Epithelial cell of proximal tubule (primary cell): ENCODE measurements around the gene KPNA2. TPM values are rescaled to one million over a fixed set of nuclear protein-coding genes. Genes with fewer than 3 reads are reported as not detected.

Experiments
- DNase-seq: peaks from one replicate; pipeline ENCODE4 v3.0.0-alpha.2; 2011; ENCODE audit warnings: low read depth
- H3K4me3 ChIP-seq: 2 replicates; pipeline ENCODE4 v1.5.1; 2011; ENCODE audit warnings: low read depth, mild to moderate bottlenecking, low read length
- total RNA-seq: library from RNA; depleted of rRNA; stranded (reverse); fragments of >200 nt; gene quantifications from 2 replicates; pipeline ENCODE4 v1.2.3, GENCODE V29; 2015
- TF ChIP-seq, protein P1 (sequence below): conservative IDR thresholded peaks from 2 replicates; pipeline ENCODE4 v1.5.1; 2012; ENCODE audit warnings: low read depth, mild to moderate bottlenecking, low read length

Gene KPNA2
- total RNA-seq, 1 donor from 2014 or later: 369 TPM

DNA sequence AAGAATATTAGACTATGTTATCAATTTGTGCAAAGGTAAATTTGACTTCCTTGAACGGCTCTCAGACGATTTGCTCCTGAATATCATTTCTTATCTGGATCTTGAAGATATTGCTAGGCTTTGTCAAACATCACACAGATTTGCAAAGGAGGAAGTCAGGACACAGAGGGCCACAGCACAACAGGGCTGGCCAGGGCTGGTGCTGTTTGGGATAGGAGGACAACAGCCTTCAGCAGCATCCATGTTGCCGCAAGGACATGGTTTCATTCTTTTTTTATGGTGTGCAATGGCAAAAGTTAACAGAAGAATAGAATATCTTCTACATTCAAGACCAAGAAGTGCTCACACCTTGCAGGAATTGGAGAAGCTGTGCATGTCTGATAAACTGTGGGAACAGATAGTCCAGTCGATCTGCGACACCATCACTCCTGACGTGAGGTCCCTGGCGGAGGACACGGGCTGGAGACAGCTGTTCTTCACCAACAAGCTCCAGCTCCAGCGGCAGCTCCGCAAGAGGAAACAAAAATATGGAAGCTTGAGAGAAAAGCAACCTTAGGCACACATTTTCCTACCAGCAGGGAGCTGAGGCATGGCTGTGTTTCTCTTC lies 59.8 kb downstream of the KPNA2 start:
- no peak overlapping the region for H3K4me3 ChIP-seq
- TF ChIP-seq, protein P1, sequence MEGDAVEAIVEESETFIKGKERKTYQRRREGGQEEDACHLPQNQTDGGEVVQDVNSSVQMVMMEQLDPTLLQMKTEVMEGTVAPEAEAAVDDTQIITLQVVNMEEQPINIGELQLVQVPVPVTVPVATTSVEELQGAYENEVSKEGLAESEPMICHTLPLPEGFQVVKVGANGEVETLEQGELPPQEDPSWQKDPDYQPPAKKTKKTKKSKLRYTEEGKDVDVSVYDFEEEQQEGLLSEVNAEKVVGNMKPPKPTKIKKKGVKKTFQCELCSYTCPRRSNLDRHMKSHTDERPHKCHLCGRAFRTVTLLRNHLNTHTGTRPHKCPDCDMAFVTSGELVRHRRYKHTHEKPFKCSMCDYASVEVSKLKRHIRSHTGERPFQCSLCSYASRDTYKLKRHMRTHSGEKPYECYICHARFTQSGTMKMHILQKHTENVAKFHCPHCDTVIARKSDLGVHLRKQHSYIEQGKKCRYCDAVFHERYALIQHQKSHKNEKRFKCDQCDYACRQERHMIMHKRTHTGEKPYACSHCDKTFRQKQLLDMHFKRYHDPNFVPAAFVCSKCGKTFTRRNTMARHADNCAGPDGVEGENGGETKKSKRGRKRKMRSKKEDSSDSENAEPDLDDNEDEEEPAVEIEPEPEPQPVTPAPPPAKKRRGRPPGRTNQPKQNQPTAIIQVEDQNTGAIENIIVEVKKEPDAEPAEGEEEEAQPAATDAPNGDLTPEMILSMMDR: no peak
- DNase-seq: no peak

DNA sequence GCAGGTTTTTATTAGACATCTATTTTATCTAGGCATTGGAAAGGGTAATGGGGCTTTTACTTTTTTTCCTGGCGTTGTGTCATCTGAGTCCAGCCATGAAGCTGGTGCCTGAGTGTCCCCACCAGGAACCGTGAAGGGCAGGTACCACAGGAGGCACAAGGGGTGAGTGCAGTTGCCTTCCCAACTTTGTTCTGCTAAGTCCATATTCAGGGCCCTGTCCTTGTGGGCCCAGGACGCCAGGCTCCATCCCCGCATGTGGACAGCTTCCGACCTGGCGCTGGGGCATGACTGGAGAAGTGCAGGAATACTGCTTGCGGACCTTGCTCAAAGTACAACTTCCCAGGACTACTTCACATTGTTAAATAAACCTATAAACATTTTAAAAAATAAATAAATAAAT lies 60.6 kb downstream of the KPNA2 start:
- DNase-seq: no peak
- TF ChIP-seq, protein P1: no peak
- no peak overlapping the region for H3K4me3 ChIP-seq

Other genes with a start within 250 kb of the KPNA2 start
- 27.8 and 38.0 TPM in 2 replicates for gene BPTF, start 210.2 kb upstream of the KPNA2 start, total RNA-seq
- 13.8 and 14.5 TPM in 2 replicates for gene C17orf58, start 39.3 kb upstream of the KPNA2 start, total RNA-seq
- gene AMZ2, start 212.3 kb downstream of the KPNA2 start, total RNA-seq: 74.5 and 90.0 TPM in 2 replicates